SK-N-SH treated with all-trans-retinoic acid at 6 μM for 48 hours (cell line): ENCODE data around the gene M1AP.

ENCODE experiments used
- ATAC-seq: fragments of 200-7000 bp; cut with Tn5 transposase; 3 replicates; pipeline ENCODE4 v1.9.1; 2020; ENCODE audit warnings: mild to moderate bottlenecking, moderate library complexity
- ARNTL ChIP-seq: fragments of 450-650 bp; formaldehyde crosslinking; IDR thresholded peaks from 2 replicates; pipeline ENCODE4 v1.5.0; 2020; ENCODE audit warnings: low read depth, mild to moderate bottlenecking, moderate library complexity, borderline replicate concordance
- ESRRG ChIP-seq: fragments of 250-450 bp; sonication (Bioruptor Pico); IDR thresholded peaks from 2 replicates; pipeline ENCODE4 v1.6.1; 2021; ENCODE audit warnings: mild to moderate bottlenecking
- GLIS3 ChIP-seq: fragments of 250-450 bp; sonication (Bioruptor Pico); IDR thresholded peaks from 2 replicates; pipeline ENCODE4 v1.5.0; 2020; ENCODE audit warnings: mild to moderate bottlenecking, moderate library complexity
- ISL1 ChIP-seq: fragments of 250-450 bp; sonication (Bioruptor Pico); IDR thresholded peaks from 2 replicates; pipeline ENCODE4 v2.1.2; 2022; ENCODE audit warnings: mild to moderate bottlenecking, moderate library complexity
- OSR1 ChIP-seq: fragments of 250-450 bp; sonication (Bioruptor Pico); IDR thresholded peaks from 2 replicates; pipeline ENCODE4 v1.8.0; 2022; ENCODE audit warnings: moderate library complexity, mild to moderate bottlenecking, inconsistent platforms
- PATZ1 ChIP-seq: fragments of 250-450 bp; sonication (Bioruptor Pico); IDR thresholded peaks from 2 replicates; pipeline ENCODE4 v1.8.0; 2020; ENCODE audit warnings: mild to moderate bottlenecking, moderate library complexity, borderline replicate concordance
- PPARA ChIP-seq: fragments of 250-450 bp; sonication (Bioruptor Pico); IDR thresholded peaks from 2 replicates; pipeline ENCODE4 v1.5.0; 2020; ENCODE audit warnings: mild to moderate bottlenecking, borderline replicate concordance
- RARB ChIP-seq: fragments of 250-450 bp; sonication (Bioruptor Pico); IDR thresholded peaks from 2 replicates; pipeline ENCODE4 v1.8.0; 2021; ENCODE audit warnings: mild to moderate bottlenecking, moderate library complexity
- SNAI2 ChIP-seq: fragments of 250-450 bp; sonication (Bioruptor Pico); IDR thresholded peaks from 2 replicates; pipeline ENCODE4 v1.5.0; 2020; ENCODE audit warnings: mild to moderate bottlenecking, moderate library complexity
- TCF4 ChIP-seq: fragments of 250-450 bp; sonication (Bioruptor Pico); IDR thresholded peaks from 2 replicates; pipeline ENCODE4 v1.8.0; 2021; ENCODE audit warnings: mild to moderate bottlenecking, moderate library complexity, borderline replicate concordance
- TOX ChIP-seq: fragments of 250-450 bp; sonication (Bioruptor Pico); IDR thresholded peaks from 2 replicates; pipeline ENCODE4 v1.8.0; 2021; ENCODE audit warnings: mild to moderate bottlenecking, moderate library complexity, borderline replicate concordance
- ZC3H10 ChIP-seq: fragments of 250-450 bp; sonication (Bioruptor Pico); IDR thresholded peaks from 2 replicates; pipeline ENCODE4 v1.5.1; 2021; ENCODE audit warnings: mild to moderate bottlenecking, moderate library complexity
- ZFP3 ChIP-seq: fragments of 250-450 bp; sonication (Bioruptor Pico); IDR thresholded peaks from 2 replicates; pipeline ENCODE4 v1.5.0; 2020; ENCODE audit warnings: mild to moderate bottlenecking, moderate library complexity
- ZFP30 ChIP-seq: fragments of 450-650 bp; formaldehyde crosslinking; IDR thresholded peaks from 2 replicates; pipeline ENCODE4 v1.5.0; 2022; ENCODE audit warnings: mild to moderate bottlenecking, moderate library complexity
- ZNF565 ChIP-seq: fragments of 450-650 bp; formaldehyde crosslinking; conservative IDR thresholded peaks from 2 replicates; pipeline ENCODE4 v1.5.0; 2020; ENCODE audit warnings: low read depth, mild to moderate bottlenecking, moderate library complexity
- TF ChIP-seq, protein P1 (sequence below): fragments of 250-450 bp; sonication (Bioruptor Pico); IDR thresholded peaks from 2 replicates; pipeline ENCODE4 v1.5.1; 2021; ENCODE audit warnings: mild to moderate bottlenecking, moderate library complexity
- TF ChIP-seq, protein P2 (sequence below): fragments of 250-450 bp; sonication (Bioruptor Pico); IDR thresholded peaks from 2 replicates; pipeline ENCODE4 v1.8.0; 2021; ENCODE audit warnings: low read depth, mild to moderate bottlenecking, moderate library complexity, borderline replicate concordance
- TF ChIP-seq, protein P3 (sequence below): fragments of 250-450 bp; sonication (Bioruptor Pico); IDR thresholded peaks from 2 replicates; pipeline ENCODE4 v1.5.0; 2020; ENCODE audit warnings: mild to moderate bottlenecking, moderate library complexity
- TF ChIP-seq, protein P4 (sequence below): fragments of 250-450 bp; sonication (Bioruptor Pico); IDR thresholded peaks from 2 replicates; pipeline ENCODE4 v1.5.1; 2020; ENCODE audit warnings: low read depth, mild to moderate bottlenecking, moderate library complexity

M1AP gene

DNA sequence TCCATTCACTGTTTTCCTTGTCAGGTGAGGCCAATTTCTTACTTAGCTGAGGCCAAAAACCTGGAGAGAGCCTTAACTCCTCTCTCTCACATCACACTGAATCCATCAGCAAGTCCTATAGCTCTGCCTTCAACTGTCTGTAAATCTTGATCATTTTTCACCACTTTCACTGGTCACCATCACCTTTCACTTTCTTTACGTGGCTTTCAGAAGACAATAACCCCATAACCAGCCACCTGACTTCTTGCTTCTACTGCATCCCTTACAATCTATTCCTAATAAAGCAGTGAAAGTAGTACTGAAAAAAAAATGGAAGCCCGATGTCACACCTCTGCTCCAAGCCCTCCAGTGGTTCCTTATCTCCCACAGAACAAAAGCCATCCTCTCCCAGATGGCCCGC, 102.1 kb downstream of the M1AP start (continued):
- no peak for TF ChIP-seq ARNTL
- TF ChIP-seq, protein P1, sequence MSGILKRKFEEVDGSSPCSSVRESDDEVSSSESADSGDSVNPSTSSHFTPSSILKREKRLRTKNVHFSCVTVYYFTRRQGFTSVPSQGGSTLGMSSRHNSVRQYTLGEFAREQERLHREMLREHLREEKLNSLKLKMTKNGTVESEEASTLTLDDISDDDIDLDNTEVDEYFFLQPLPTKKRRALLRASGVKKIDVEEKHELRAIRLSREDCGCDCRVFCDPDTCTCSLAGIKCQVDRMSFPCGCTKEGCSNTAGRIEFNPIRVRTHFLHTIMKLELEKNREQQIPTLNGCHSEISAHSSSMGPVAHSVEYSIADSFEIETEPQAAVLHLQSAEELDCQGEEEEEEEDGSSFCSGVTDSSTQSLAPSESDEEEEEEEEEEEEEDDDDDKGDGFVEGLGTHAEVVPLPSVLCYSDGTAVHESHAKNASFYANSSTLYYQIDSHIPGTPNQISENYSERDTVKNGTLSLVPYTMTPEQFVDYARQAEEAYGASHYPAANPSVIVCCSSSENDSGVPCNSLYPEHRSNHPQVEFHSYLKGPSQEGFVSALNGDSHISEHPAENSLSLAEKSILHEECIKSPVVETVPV (CRISPR knock-in tag) = no peak
- no peak for TF ChIP-seq ISL1 (CRISPR knock-in tag)

DNA sequence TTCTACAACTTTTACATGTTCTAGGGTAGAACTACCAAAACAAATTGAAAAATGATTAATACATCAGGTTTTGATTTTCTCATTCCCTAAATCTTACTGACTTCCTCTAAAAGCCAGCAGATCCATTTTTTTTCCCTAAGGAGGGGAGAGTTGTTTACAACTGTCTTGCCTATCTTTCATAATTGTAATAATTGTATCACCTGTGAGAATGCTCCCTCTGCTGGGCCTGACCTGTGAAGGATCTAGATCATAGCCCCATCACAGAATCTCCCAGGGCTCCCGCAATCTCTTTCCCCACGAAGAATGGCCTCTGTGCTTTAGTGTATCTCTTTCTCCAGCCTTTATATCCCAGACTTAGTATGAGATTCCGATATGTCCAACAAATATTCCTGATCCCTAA, 103.5 kb downstream of the M1AP start:
- ATAC-seq = no peak
- TF ChIP-seq, protein P2, sequence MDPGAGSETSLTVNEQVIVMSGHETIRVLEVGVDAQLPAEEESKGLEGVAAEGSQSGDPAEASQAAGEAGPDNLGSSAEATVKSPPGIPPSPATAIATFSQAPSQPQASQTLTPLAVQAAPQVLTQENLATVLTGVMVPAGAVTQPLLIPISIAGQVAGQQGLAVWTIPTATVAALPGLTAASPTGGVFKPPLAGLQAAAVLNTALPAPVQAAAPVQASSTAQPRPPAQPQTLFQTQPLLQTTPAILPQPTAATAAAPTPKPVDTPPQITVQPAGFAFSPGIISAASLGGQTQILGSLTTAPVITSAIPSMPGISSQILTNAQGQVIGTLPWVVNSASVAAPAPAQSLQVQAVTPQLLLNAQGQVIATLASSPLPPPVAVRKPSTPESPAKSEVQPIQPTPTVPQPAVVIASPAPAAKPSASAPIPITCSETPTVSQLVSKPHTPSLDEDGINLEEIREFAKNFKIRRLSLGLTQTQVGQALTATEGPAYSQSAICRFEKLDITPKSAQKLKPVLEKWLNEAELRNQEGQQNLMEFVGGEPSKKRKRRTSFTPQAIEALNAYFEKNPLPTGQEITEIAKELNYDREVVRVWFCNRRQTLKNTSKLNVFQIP (CRISPR knock-in tag) = no peak

DNA sequence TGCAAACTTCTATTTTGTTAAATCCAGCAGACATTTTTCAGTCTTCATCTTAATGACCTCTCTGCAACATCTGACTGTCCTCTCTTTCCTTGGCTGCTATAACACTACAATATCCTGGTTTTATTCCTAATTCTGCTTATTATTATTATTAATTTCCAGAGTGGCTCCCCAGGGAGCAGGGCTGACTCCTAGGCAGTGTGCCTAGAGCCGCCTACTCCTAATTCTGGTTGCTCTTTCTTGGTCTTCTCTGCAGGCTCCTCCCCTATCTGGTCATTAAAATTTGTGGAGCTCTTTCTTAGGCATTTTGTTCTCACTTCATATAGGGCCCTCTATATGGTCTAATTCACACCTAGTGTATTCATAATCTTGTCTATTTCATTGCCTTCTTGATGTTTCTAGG, 105.2 kb downstream of the M1AP start:
- TF ChIP-seq PPARA (CRISPR knock-in tag) (no peak), RARB (CRISPR knock-in tag) (no peak), ESRRG (CRISPR knock-in tag) (no peak), GLIS3 (CRISPR knock-in tag) (no peak), ZNF565 (no peak)
- no peak for ATAC-seq

DNA sequence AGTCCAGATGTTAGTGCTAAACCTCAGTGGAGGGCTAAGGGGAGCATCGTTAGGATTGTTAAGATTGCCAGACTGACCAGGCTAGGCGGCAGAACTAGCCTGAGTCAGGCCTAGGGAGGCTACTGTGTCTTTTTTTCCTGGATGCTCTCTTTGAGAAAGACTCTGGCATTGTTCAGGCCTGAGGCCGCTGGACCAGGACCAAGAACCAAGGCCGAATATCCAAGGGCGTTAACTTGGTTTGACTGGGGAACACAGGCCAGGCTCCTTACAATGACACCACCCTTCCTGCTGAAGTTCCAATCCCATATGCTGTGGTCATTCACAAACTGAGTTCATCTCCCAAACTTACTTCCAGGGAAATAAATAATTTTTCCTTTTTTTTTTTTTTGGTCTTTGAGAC, 107.8 kb downstream of the M1AP start:
- ATAC-seq = no peak
- no peak for TF ChIP-seq TCF4 (CRISPR knock-in tag)

DNA sequence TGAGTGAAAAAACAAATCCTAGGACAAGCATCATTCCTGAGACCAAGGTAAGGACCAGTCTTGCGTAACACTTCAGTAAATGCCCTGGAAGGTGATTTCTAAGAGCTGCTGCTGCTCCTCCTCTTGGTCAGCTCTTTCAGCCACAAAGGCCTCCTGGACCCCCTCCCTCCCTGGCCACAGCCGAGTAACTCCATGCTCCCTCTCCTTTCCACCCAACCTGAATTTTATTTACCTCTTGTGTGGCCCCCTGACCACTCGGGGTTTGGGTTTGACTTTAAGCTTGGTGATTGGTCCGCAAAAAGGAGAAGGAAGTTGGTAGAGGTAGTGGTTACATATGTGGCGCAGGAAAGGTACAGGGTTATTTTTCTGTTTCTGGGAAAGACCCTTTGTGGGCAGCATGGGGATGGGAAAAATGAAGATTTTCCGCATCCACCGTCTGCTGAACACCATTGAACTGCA, 109.2 kb downstream of the M1AP start:
- no peak for ATAC-seq
- TF ChIP-seq PATZ1 = no peak
- no peak for TF ChIP-seq PPARA (CRISPR knock-in tag)
- no peak for TF ChIP-seq ESRRG (CRISPR knock-in tag)

DNA sequence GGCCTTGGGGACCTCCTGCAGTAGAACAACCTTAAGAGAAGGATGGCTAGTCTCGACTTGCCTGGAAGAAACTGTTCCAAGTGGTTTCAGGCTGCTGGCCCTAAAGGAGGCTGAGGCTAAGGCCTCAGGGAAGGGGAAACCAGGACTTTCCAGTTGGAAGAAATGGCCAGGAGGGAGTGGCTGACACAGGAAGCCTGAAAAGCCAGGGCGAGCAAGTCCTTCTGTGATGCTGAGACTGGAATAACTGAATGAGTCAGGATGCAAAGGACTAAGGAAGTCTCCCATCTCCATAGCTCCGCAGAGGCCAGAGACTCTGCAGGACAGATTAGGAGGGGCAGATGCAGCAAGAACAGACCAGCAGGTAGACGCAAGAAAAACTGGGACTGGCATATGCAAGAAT, 111.0 kb downstream of the M1AP start:
- TF ChIP-seq RARB (CRISPR knock-in tag) (no peak), ZFP30 (CRISPR knock-in tag) (no peak), TOX (no peak), SNAI2 (CRISPR knock-in tag) (no peak), TCF4 (CRISPR knock-in tag) (no peak), GLIS3 (CRISPR knock-in tag) (no peak), ISL1 (CRISPR knock-in tag) (no peak), PATZ1 (no peak), OSR1 (CRISPR knock-in tag) (no peak), ZC3H10 (CRISPR knock-in tag) (no peak), ZFP3 (CRISPR knock-in tag) (no peak), ARNTL (no peak), PPARA (CRISPR knock-in tag) (no peak)
- TF ChIP-seq, protein P1 (CRISPR knock-in tag) = no peak
- TF ChIP-seq, protein P3, sequence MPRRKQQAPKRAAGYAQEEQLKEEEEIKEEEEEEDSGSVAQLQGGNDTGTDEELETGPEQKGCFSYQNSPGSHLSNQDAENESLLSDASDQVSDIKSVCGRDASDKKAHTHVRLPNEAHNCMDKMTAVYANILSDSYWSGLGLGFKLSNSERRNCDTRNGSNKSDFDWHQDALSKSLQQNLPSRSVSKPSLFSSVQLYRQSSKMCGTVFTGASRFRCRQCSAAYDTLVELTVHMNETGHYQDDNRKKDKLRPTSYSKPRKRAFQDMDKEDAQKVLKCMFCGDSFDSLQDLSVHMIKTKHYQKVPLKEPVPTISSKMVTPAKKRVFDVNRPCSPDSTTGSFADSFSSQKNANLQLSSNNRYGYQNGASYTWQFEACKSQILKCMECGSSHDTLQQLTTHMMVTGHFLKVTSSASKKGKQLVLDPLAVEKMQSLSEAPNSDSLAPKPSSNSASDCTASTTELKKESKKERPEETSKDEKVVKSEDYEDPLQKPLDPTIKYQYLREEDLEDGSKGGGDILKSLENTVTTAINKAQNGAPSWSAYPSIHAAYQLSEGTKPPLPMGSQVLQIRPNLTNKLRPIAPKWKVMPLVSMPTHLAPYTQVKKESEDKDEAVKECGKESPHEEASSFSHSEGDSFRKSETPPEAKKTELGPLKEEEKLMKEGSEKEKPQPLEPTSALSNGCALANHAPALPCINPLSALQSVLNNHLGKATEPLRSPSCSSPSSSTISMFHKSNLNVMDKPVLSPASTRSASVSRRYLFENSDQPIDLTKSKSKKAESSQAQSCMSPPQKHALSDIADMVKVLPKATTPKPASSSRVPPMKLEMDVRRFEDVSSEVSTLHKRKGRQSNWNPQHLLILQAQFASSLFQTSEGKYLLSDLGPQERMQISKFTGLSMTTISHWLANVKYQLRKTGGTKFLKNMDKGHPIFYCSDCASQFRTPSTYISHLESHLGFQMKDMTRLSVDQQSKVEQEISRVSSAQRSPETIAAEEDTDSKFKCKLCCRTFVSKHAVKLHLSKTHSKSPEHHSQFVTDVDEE (CRISPR knock-in tag) = no peak
- TF ChIP-seq, protein P4, sequence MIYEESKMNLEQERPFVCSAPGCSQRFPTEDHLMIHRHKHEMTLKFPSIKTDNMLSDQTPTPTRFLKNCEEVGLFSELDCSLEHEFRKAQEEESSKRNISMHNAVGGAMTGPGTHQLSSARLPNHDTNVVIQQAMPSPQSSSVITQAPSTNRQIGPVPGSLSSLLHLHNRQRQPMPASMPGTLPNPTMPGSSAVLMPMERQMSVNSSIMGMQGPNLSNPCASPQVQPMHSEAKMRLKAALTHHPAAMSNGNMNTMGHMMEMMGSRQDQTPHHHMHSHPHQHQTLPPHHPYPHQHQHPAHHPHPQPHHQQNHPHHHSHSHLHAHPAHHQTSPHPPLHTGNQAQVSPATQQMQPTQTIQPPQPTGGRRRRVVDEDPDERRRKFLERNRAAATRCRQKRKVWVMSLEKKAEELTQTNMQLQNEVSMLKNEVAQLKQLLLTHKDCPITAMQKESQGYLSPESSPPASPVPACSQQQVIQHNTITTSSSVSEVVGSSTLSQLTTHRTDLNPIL (CRISPR knock-in tag) = no peak

More for the DNA sequence above, 111.0 kb downstream of the M1AP start:
- no peak for ATAC-seq
